Type B pancreatic cell (in vitro differentiated cells): ENCODE data around the gene SACS. TPM values are rescaled to one million over a fixed set of nuclear protein-coding genes. Genes with fewer than 3 reads are reported as not detected.

Experiments
- DNase-seq: peaks from one replicate; pipeline ENCODE4 v3.0.0; 2021; ENCODE audit warnings: mixed read lengths; ENCODE audit not compliant: unreplicated experiment; ENCODE audit errors: extremely low spot score
- H3K27ac Mint-ChIP-seq: 2 replicates; pipeline ENCODE4 v1.8.0; 2021; ENCODE audit warnings: mild to moderate bottlenecking, mixed read lengths
- H3K27me3 Mint-ChIP-seq: 2 replicates; pipeline ENCODE4 v1.8.0; 2021; ENCODE audit warnings: mixed read lengths
- H3K36me3 Mint-ChIP-seq: 2 replicates; pipeline ENCODE4 v1.8.0; 2021; ENCODE audit warnings: mixed read lengths
- H3K4me1 Mint-ChIP-seq: one replicate; pipeline ENCODE4 v1.8.0; 2021; ENCODE audit warnings: mixed read lengths; ENCODE audit not compliant: unreplicated experiment
- H3K4me3 Mint-ChIP-seq: 2 replicates; pipeline ENCODE4 v1.8.0; 2021; ENCODE audit warnings: mild to moderate bottlenecking, mixed read lengths
- H3K9me3 Mint-ChIP-seq: 2 replicates; pipeline ENCODE4 v1.8.0; 2021; ENCODE audit warnings: mixed read lengths
- total RNA-seq: library from RNA; stranded (reverse); gene quantifications from 2 replicates; pipeline ENCODE4 v1.2.1, GENCODE V29; 2021; ENCODE audit warnings: low replicate concordance
- TF ChIP-seq, protein P1 (sequence below): fragments of 200-600 bp; sonication (generic); conservative IDR thresholded peaks from 2 replicates; pipeline ENCODE4 v1.5.0; 2021; ENCODE audit warnings: antibody characterized with exemption, mild to moderate bottlenecking

Gene SACS
- total RNA-seq, 1 donor from 2014 or later, result 49.6 TPM

DNA sequence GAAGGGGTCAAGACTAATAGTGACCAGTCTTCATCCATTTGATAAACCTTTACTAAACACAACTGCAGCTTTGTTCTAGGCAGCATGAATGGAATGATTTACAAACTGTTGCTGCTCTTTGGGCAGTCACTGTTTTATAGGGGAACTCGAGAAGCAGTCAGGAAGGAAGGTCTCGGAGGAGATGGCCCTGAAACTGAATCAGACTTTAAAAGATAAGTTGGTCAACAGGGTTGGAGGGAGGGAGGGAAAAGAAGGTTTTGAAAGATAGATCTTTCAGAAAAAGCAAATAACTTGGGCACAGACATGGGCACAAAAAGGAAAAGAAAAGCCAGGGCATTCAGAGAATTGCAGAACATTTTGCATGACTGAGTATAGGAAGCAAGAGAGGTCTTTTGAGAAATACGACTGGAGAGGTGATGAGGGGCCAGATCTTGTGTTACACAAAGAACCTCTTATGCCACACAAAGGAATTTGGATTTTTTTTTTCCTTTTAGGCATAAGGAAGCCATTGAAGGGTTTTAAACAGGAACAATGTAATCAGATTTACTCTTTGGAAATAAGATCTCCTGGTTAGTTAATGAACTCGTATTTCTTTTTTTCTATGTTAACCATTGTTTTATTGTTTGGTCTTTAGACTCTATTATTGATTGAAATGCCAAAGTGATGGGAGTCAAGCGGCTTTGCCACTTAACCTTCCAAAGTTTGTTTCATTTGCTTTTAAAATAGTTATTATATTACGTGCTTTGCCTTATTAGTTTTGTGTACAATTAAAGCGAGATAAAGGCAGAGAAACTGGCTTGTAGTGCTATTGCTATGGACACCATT, 37.5 kb upstream of the SACS start:
- peak overlapping the region; percentile 64 for H3K27ac Mint-ChIP-seq
- DNase-seq, result no peak
- H3K4me1 Mint-ChIP-seq, result peaks cover 41% of the 10 kb centered on the region
- H3K4me3 Mint-ChIP-seq, result peak overlapping the region; percentile 29
- no peaks in the 10 kb centered on the region for H3K27me3 Mint-ChIP-seq
- H3K36me3 Mint-ChIP-seq, result peaks cover 3% of the 10 kb centered on the region
- TF ChIP-seq, protein P1, sequence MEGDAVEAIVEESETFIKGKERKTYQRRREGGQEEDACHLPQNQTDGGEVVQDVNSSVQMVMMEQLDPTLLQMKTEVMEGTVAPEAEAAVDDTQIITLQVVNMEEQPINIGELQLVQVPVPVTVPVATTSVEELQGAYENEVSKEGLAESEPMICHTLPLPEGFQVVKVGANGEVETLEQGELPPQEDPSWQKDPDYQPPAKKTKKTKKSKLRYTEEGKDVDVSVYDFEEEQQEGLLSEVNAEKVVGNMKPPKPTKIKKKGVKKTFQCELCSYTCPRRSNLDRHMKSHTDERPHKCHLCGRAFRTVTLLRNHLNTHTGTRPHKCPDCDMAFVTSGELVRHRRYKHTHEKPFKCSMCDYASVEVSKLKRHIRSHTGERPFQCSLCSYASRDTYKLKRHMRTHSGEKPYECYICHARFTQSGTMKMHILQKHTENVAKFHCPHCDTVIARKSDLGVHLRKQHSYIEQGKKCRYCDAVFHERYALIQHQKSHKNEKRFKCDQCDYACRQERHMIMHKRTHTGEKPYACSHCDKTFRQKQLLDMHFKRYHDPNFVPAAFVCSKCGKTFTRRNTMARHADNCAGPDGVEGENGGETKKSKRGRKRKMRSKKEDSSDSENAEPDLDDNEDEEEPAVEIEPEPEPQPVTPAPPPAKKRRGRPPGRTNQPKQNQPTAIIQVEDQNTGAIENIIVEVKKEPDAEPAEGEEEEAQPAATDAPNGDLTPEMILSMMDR, result no peak
- H3K9me3 Mint-ChIP-seq, result no peaks in the 10 kb centered on the region

DNA sequence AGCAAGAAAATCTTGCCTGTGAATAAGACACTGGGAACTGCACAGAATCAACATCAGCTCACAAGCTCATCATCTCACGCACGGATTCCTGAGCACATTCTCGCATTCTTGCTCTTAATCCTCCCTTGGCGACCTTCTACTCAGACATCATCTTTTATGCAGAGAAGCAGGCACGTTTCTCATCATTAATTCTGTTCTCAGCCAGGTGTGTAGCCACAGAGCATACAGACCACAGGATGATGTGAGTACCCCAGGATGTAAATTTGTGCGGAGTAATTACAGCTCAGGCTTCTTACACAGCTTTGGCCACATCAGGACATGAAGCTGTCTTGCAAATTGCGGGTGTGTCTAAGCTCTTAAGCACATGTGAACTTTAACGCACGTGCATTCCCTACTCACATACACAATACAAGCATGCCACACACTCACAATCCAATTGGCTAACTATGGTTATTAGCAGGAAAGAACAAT, 36.5 kb upstream of the SACS start:
- no peak for DNase-seq
- H3K27ac Mint-ChIP-seq, result peak overlapping the region; percentile 67

DNA sequence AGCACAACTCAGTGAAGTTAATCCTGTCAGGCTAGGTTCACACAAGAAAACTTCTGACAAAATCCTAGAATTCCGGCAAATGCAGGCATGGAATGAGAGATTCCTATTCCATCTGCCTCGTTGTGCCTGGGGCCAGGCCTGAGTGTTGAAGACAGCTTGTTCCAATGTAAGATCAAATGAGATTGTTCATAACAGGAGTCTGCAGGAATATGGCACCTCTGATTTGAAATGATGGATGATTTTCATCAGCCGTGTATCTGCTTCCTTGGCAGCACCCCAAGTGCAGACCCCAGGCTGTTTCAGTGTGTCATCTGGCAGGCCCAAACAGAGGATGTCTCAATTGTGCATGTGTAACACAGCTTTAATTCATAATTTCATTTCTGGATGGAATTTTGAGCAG, 35.3 kb upstream of the SACS start:
- H3K27ac Mint-ChIP-seq, result no peak overlapping the region
- no peaks in the 10 kb centered on the region for H3K36me3 Mint-ChIP-seq
- H3K27me3 Mint-ChIP-seq, result peaks cover 2% of the 10 kb centered on the region
- no peak for DNase-seq
- no peak overlapping the region for H3K4me3 Mint-ChIP-seq
- TF ChIP-seq, protein P1, result no peak
- H3K9me3 Mint-ChIP-seq, result no peaks in the 10 kb centered on the region
- H3K4me1 Mint-ChIP-seq, result peaks cover 41% of the 10 kb centered on the region

More for the DNA sequence above, 36.5 kb upstream of the SACS start:
- Mint-ChIP-seq H3K4me3 (peak overlapping the region; percentile 72), H3K9me3 (no peaks in the 10 kb centered on the region), H3K27me3 (no peaks in the 10 kb centered on the region), H3K36me3 (peaks cover 2% of the 10 kb centered on the region), H3K4me1 (peaks cover 41% of the 10 kb centered on the region)
- TF ChIP-seq, protein P1, result no peak

DNA sequence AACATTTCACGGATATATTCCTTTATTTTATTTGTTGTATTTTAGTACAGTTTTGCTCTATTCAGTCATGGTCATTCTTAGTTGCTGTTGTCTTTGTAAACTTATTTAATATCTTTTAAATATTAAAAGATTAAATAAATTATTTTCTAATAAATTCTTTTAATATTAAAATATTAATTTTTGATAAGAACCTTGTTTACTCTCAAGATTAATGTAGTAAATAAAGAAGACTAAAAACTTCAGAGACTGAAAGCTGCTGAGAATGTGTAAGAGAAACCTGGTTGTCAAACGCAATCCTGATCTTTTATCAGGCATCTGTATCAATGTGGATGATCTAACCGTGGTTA, 34.4 kb upstream of the SACS start:
- Mint-ChIP-seq H3K27me3 (peaks cover 3% of the 10 kb centered on the region), H3K4me3 (no peak overlapping the region), H3K9me3 (no peaks in the 10 kb centered on the region), H3K4me1 (peaks cover 41% of the 10 kb centered on the region), H3K27ac (no peak overlapping the region), H3K36me3 (no peaks in the 10 kb centered on the region)
- DNase-seq, result no peak
- TF ChIP-seq, protein P1, result no peak

DNA sequence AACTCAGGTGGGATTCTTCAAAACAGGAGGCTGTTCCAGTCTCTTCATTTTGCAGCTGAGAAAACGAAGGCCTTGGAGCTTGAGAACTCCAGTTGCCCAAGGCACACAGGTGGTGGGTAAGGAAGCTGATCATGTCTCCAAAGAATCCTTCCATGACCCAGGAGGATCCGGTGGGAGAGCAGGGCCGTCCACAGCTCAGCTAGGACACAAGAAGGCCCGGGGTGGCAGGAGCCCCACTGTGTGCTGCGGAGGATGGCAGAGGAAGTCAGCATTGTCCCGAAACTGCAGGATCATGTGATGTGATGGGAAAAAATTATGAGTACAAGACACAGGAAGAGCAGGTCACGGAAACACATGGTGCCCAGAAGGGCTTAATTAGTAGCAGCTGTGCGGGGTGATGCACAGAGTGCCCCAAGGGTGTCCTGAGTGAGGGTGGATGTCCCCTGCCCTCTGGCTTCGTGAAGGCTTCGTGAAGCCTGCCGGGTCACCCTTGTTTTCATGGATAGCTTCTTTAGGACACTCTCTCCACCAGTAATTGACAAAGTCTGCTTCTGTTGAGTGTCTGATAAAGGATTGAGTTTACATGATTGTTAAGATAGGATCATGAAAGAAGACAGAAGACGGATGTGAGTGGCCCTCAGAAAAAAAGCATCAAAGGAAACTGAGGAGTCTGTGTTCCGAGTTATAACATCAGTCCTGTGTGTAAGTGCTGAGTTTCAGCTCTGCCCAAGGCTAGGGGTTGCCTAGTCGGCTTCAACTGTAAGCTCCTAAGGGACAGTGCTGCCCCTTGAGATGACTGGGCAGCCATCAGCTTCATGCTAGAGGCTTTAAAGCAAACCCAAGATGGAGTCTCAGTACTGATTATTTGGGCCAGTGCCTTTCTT, 33.8 kb upstream of the SACS start:
- TF ChIP-seq, protein P1, result no peak
- peaks cover 3% of the 10 kb centered on the region for H3K27me3 Mint-ChIP-seq
- no peak for DNase-seq

More for the DNA sequence above, 33.8 kb upstream of the SACS start:
- Mint-ChIP-seq H3K9me3 (no peaks in the 10 kb centered on the region), H3K4me3 (peak overlapping the region; percentile 71), H3K4me1 (peaks cover 41% of the 10 kb centered on the region), H3K27ac (peak overlapping the region; percentile 7), H3K36me3 (no peaks in the 10 kb centered on the region)
